ENCODE results near the gene VCAN. TPM values are rescaled to one million over a fixed set of nuclear protein-coding genes. Genes with fewer than 3 reads are reported as not detected.

Gene VCAN
- total and polyA plus RNA-seq, 2 of the 8 experiments (the other 6 are each of a cell fraction or from before 2014, with no cell fraction given): 146 to 404 TPM

- TF ChIP-seq, protein P1, sequence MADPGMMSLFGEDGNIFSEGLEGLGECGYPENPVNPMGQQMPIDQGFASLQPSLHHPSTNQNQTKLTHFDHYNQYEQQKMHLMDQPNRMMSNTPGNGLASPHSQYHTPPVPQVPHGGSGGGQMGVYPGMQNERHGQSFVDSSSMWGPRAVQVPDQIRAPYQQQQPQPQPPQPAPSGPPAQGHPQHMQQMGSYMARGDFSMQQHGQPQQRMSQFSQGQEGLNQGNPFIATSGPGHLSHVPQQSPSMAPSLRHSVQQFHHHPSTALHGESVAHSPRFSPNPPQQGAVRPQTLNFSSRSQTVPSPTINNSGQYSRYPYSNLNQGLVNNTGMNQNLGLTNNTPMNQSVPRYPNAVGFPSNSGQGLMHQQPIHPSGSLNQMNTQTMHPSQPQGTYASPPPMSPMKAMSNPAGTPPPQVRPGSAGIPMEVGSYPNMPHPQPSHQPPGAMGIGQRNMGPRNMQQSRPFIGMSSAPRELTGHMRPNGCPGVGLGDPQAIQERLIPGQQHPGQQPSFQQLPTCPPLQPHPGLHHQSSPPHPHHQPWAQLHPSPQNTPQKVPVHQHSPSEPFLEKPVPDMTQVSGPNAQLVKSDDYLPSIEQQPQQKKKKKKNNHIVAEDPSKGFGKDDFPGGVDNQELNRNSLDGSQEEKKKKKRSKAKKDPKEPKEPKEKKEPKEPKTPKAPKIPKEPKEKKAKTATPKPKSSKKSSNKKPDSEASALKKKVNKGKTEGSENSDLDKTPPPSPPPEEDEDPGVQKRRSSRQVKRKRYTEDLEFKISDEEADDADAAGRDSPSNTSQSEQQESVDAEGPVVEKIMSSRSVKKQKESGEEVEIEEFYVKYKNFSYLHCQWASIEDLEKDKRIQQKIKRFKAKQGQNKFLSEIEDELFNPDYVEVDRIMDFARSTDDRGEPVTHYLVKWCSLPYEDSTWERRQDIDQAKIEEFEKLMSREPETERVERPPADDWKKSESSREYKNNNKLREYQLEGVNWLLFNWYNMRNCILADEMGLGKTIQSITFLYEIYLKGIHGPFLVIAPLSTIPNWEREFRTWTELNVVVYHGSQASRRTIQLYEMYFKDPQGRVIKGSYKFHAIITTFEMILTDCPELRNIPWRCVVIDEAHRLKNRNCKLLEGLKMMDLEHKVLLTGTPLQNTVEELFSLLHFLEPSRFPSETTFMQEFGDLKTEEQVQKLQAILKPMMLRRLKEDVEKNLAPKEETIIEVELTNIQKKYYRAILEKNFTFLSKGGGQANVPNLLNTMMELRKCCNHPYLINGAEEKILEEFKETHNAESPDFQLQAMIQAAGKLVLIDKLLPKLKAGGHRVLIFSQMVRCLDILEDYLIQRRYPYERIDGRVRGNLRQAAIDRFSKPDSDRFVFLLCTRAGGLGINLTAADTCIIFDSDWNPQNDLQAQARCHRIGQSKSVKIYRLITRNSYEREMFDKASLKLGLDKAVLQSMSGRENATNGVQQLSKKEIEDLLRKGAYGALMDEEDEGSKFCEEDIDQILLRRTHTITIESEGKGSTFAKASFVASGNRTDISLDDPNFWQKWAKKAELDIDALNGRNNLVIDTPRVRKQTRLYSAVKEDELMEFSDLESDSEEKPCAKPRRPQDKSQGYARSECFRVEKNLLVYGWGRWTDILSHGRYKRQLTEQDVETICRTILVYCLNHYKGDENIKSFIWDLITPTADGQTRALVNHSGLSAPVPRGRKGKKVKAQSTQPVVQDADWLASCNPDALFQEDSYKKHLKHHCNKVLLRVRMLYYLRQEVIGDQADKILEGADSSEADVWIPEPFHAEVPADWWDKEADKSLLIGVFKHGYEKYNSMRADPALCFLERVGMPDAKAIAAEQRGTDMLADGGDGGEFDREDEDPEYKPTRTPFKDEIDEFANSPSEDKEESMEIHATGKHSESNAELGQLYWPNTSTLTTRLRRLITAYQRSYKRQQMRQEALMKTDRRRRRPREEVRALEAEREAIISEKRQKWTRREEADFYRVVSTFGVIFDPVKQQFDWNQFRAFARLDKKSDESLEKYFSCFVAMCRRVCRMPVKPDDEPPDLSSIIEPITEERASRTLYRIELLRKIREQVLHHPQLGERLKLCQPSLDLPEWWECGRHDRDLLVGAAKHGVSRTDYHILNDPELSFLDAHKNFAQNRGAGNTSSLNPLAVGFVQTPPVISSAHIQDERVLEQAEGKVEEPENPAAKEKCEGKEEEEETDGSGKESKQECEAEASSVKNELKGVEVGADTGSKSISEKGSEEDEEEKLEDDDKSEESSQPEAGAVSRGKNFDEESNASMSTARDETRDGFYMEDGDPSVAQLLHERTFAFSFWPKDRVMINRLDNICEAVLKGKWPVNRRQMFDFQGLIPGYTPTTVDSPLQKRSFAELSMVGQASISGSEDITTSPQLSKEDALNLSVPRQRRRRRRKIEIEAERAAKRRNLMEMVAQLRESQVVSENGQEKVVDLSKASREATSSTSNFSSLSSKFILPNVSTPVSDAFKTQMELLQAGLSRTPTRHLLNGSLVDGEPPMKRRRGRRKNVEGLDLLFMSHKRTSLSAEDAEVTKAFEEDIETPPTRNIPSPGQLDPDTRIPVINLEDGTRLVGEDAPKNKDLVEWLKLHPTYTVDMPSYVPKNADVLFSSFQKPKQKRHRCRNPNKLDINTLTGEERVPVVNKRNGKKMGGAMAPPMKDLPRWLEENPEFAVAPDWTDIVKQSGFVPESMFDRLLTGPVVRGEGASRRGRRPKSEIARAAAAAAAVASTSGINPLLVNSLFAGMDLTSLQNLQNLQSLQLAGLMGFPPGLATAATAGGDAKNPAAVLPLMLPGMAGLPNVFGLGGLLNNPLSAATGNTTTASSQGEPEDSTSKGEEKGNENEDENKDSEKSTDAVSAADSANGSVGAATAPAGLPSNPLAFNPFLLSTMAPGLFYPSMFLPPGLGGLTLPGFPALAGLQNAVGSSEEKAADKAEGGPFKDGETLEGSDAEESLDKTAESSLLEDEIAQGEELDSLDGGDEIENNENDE (IDR thresholded peaks at IDR 0.05; ENCODE audit: insufficient replicate concordance, low read length): no peak
Measured at GRCh38 chr5:83447533-83447932, 24.0 kb upstream of the VCAN start (continued).

Data from H1 (cell line).